GM18505 (cell line): ENCODE results near the gene SZRD1.

Experiments used
- ATAC-seq: cut with Tn5 transposase; IDR thresholded peaks from one replicate; pipeline ENCODE4 v1.9.1; 2021; ENCODE audit not compliant: unreplicated experiment
- POLR2A ChIP-seq: IDR thresholded peaks from 4 replicates; pipeline ENCODE4 v1.6.1; 2011; ENCODE audit warnings: borderline replicate concordance; ENCODE audit not compliant: insufficient read depth, insufficient read length; ENCODE audit errors: extremely low read depth

Gene SZRD1

GRCh38 chr1:16443975-16444770 lies 77.1 kb downstream of the SZRD1 start:
- no peak for ATAC-seq
- no peak for TF ChIP-seq POLR2A

- no peak for ATAC-seq
- TF ChIP-seq POLR2A: no peak
Observed at GRCh38 chr1:16445052-16445451, 78.0 kb downstream of the SZRD1 start.

- ATAC-seq: no peak
- TF ChIP-seq POLR2A: no peak
Observed at GRCh38 chr1:16446116-16446515, 79.1 kb downstream of the SZRD1 start.

GRCh38 chr1:16447641-16448040 lies 80.6 kb downstream of the SZRD1 start:
- ATAC-seq: no peak
- no peak for TF ChIP-seq POLR2A
